HG03439 (cell line): ENCODE measurements around the gene DPP6.

ENCODE experiments used
- ATAC-seq: cut with Tn5 transposase; IDR thresholded peaks from one replicate; pipeline ENCODE4 v1.9.1; 2021; ENCODE audit warnings: mild to moderate bottlenecking, moderate library complexity; ENCODE audit not compliant: unreplicated experiment

The DPP6 gene

GRCh38 chr7:154684666-154685563, 632.7 kb downstream of the DPP6 start:
- no peak for ATAC-seq

GRCh38 chr7:154685564-154685901, 633.3 kb downstream of the DPP6 start:
- no peak for ATAC-seq

GRCh38 chr7:154686305-154686704, 634.1 kb downstream of the DPP6 start:
- no peak for ATAC-seq

GRCh38 chr7:154688952-154689351, 636.8 kb downstream of the DPP6 start:
- no peak for ATAC-seq

GRCh38 chr7:154690411-154690810, 638.2 kb downstream of the DPP6 start:
- no peak for ATAC-seq

GRCh38 chr7:154693661-154694060, 641.5 kb downstream of the DPP6 start:
- ATAC-seq, result no peak

GRCh38 chr7:154695836-154696235, 643.6 kb downstream of the DPP6 start:
- no peak for ATAC-seq

- ATAC-seq, result no peak
Observed at GRCh38 chr7:154696556-154696955, 644.4 kb downstream of the DPP6 start.

- ATAC-seq, result no peak
Observed at GRCh38 chr7:154698726-154699291, 646.6 kb downstream of the DPP6 start.

GRCh38 chr7:154699417-154699816, 647.2 kb downstream of the DPP6 start:
- ATAC-seq, result no peak

GRCh38 chr7:154709840-154710520, 657.8 kb downstream of the DPP6 start:
- ATAC-seq, result no peak

- ATAC-seq, result no peak
Observed at GRCh38 chr7:154720016-154720415, 667.8 kb downstream of the DPP6 start.

- no peak for ATAC-seq
Observed at GRCh38 chr7:154721086-154721485, 668.9 kb downstream of the DPP6 start.

GRCh38 chr7:154726368-154726767, 674.2 kb downstream of the DPP6 start:
- ATAC-seq, result no peak

GRCh38 chr7:154729056-154729455, 676.9 kb downstream of the DPP6 start:
- no peak for ATAC-seq

GRCh38 chr7:154735766-154736165, 683.6 kb downstream of the DPP6 start:
- no peak for ATAC-seq

- ATAC-seq, result no peak
Observed at GRCh38 chr7:154736389-154736788, 684.2 kb downstream of the DPP6 start.

- ATAC-seq, result no peak
Observed at GRCh38 chr7:154738216-154738615, 686.0 kb downstream of the DPP6 start.

- no peak for ATAC-seq
Observed at GRCh38 chr7:154741131-154741530, 688.9 kb downstream of the DPP6 start.

GRCh38 chr7:154743206-154743605, 691.0 kb downstream of the DPP6 start:
- no peak for ATAC-seq

GRCh38 chr7:154744256-154744860, 692.2 kb downstream of the DPP6 start:
- ATAC-seq, result no peak

GRCh38 chr7:154744861-154745258, 692.7 kb downstream of the DPP6 start:
- ATAC-seq, result no peak
